Thymus (tissue), 14 donors: Measurements from ENCODE around the gene THSD1. TPM values are rescaled to one million over a fixed set of nuclear protein-coding genes. Genes with fewer than 3 reads are reported as not detected.

ENCODE experiments used
- DNase-seq, 9 donors: peaks; one replicate each; pipeline ENCODE4 v3.0.0-alpha.2; 2013; ENCODE audit warnings: low spot score in 9 of 9, low read depth in 6 of 9, missing footprints in 1 of 9
- H3K27ac ChIP-seq, 2 donors: one replicate each; pipeline ENCODE4 v1.5.1; 2013; ENCODE audit warnings: control low read depth in 1 of 2, low read depth in 1 of 2, low read length in 1 of 2, mild to moderate bottlenecking in 1 of 2, moderate library complexity in 1 of 2
- H3K27me3 ChIP-seq, 2 donors: one replicate each; pipeline ENCODE4 v1.5.1; 2013; ENCODE audit warnings: low read length in 1 of 2; ENCODE audit not compliant: control insufficient read depth in 2 of 2, insufficient read depth in 1 of 2
- H3K36me3 ChIP-seq, 2 donors: one replicate each; pipeline ENCODE4 v1.5.1; 2013; ENCODE audit warnings: low read length in 1 of 2, mild to moderate bottlenecking in 1 of 2, moderate library complexity in 1 of 2; ENCODE audit not compliant: control insufficient read depth in 2 of 2, insufficient read depth in 2 of 2
- H3K4me1 ChIP-seq, 2 donors: one replicate each; pipeline ENCODE4 v1.5.1; 2013; ENCODE audit warnings: low read length in 2 of 2; ENCODE audit not compliant: control insufficient read depth in 2 of 2, insufficient read depth in 2 of 2
- H3K4me3 ChIP-seq, 2 donors: one replicate each; pipeline ENCODE4 v1.5.1; 2013; ENCODE audit warnings: low read length in 2 of 2, control low read depth in 1 of 2, mild to moderate bottlenecking in 1 of 2
- H3K9me3 ChIP-seq, 2 donors: one replicate each; pipeline ENCODE4 v1.5.1; 2013; ENCODE audit warnings: low read length in 1 of 2, mild to moderate bottlenecking in 1 of 2; ENCODE audit not compliant: control insufficient read depth in 2 of 2, insufficient read depth in 1 of 2
- WGBS: extraction: QIAGEN DNeasy Blood & Tissue Kit; methylation state at CpG from one replicate; pipeline ENCODE4 v1.1.7; 2013; 5-methylcytosine and 5-hydroxymethylcytosine counted together
- long read RNA-seq, 10 donors: transcript quantifications; one replicate each; lab custom pipeline, GENCODE V29; 2026
- polyA plus RNA-seq: library from polyadenylated mRNA; stranded (reverse); fragments of 200-250 nt; gene quantifications from one replicate; pipeline ENCODE4 v1.2.3, GENCODE V29; 2013
- total RNA-seq: library from RNA; stranded (reverse); fragments of 120-200 nt; gene quantifications from one replicate; pipeline ENCODE4 v1.2.4, GENCODE V29; 2013
- donor health status: healthy.

THSD1 gene, protein sequence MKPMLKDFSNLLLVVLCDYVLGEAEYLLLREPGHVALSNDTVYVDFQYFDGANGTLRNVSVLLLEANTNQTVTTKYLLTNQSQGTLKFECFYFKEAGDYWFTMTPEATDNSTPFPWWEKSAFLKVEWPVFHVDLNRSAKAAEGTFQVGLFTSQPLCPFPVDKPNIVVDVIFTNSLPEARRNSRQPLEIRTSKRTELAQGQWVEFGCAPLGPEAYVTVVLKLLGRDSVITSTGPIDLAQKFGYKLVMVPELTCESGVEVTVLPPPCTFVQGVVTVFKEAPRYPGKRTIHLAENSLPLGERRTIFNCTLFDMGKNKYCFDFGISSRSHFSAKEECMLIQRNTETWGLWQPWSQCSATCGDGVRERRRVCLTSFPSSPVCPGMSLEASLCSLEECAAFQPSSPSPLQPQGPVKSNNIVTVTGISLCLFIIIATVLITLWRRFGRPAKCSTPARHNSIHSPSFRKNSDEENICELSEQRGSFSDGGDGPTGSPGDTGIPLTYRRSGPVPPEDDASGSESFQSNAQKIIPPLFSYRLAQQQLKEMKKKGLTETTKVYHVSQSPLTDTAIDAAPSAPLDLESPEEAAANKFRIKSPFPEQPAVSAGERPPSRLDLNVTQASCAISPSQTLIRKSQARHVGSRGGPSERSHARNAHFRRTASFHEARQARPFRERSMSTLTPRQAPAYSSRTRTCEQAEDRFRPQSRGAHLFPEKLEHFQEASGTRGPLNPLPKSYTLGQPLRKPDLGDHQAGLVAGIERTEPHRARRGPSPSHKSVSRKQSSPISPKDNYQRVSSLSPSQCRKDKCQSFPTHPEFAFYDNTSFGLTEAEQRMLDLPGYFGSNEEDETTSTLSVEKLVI
- total RNA-seq, result 2.9 TPM
- 3.3 TPM for polyA plus RNA-seq
- long read RNA-seq, donor 1, result 0 reads
- long read RNA-seq, donor 2, result 0 reads
- long read RNA-seq, donor 3, result 0 reads
- long read RNA-seq, donor 4, partial matches to known transcripts, result 139 of 164 reads
- long read RNA-seq, donor 4, other reads (novel, unspliced or antisense), result 24 of 164 reads
- long read RNA-seq, donor 5, partial matches to known transcripts, result 0 of 1 reads
- long read RNA-seq, donor 5, other reads (novel, unspliced or antisense), result 0 of 1 reads
- long read RNA-seq, donor 6, partial matches to known transcripts, result 0 of 1 reads
- long read RNA-seq, donor 6, other reads (novel, unspliced or antisense), result 0 of 1 reads
- long read RNA-seq, donor 7, result 0 reads
- long read RNA-seq, donor 8, partial matches to known transcripts, result 0 of 1 reads
- long read RNA-seq, donor 8, other reads (novel, unspliced or antisense), result 0 of 1 reads
- long read RNA-seq, donor 9, partial matches to known transcripts, result 0 of 1 reads
- long read RNA-seq, donor 9, other reads (novel, unspliced or antisense), result 0 of 1 reads
- long read RNA-seq, donor 10, result 0 reads

DNA sequence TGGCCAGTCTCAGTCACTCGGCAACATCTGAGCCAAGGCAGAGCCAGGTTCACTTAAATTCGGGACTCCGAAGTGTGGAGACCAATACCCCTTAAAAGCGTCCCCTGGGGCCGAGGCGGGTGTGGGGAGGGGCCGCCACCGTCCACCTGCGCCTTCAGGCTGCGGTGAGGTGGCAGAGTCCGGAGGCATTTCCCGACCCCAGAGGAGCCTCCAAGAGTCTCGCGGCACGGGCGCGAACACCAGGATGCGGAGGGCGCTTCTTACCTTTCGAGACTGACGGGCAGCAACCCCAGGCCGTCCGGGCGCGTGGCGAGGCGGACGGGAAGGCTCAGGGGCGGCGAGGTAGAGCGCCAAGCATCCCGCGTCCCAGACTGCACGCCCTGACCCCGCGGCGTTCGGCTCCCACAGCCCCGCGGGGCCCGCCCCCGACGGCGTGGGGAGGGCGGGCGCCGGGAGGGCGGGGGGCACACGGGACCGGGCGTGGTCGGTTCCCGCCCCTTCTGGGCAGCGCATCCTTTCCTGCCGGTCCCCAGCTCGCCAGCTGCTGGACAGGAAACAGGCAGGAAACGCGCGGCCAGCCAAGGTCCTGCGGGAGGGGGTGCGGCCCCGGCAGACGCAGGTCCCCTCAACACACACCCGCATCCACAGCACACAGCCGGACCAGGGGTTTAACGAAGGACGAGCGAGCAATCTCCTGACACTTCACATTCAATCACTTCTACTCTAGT is at the start of gene THSD1:
THSD1 (minus strand) TSS at position 406 of the 728 bp plus-strand sequence. CDS start 3,572 bp downstream, outside the sequence.
- no peak for DNase-seq
- peaks cover 0 to 3% of the 10 kb centered on the region in 2 donors for H3K36me3 ChIP-seq
- WGBS, result 2% methylated on average over 68 of the region's 68 CpGs
- peak within 1 kb of the TSS; percentile 30 to 39 for H3K4me3 ChIP-seq
- peaks cover 0 to 27% of the 10 kb centered on the region in 2 donors for H3K27me3 ChIP-seq
- peaks cover 7 to 12% of the 10 kb centered on the region in 2 donors for H3K4me1 ChIP-seq
- H3K27ac ChIP-seq, result no peak within 1 kb of the TSS
- no peaks in the 10 kb centered on the region for H3K9me3 ChIP-seq

DNA sequence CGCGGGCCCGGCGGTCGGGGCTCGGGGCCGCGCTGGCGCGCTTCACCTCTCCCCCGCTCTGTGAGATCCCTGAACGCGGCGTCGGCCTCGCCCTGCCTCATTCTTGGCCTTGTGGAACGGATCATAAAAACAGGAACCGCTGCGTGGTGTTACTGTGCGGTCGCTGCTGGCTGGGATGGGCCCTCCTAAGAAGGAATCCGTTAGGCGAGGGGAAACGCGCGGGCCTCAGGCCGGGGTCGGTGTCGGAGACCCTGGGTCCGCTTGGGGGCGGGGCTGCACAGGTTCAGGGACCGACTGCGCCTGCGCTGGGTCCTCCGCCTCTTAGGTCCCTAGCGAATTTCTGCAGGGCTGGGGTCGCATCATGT is 49.7 kb upstream of the THSD1 start:
- no peaks in the 10 kb centered on the region for H3K9me3 ChIP-seq
- peak; percentile 61 to 91 (median 80) for DNase-seq
- peak overlapping the region; percentile 86 to 92 for H3K4me3 ChIP-seq
- peaks cover 8 to 22% of the 10 kb centered on the region in 2 donors for H3K4me1 ChIP-seq
- no peaks in the 10 kb centered on the region for H3K27me3 ChIP-seq
- WGBS, result under 1% methylated on average over 37 of the region's 37 CpGs
- H3K36me3 ChIP-seq, result peaks cover 5 to 24% of the 10 kb centered on the region in 2 donors
- peak overlapping the region; percentile 99 to 100 for H3K27ac ChIP-seq

DNA sequence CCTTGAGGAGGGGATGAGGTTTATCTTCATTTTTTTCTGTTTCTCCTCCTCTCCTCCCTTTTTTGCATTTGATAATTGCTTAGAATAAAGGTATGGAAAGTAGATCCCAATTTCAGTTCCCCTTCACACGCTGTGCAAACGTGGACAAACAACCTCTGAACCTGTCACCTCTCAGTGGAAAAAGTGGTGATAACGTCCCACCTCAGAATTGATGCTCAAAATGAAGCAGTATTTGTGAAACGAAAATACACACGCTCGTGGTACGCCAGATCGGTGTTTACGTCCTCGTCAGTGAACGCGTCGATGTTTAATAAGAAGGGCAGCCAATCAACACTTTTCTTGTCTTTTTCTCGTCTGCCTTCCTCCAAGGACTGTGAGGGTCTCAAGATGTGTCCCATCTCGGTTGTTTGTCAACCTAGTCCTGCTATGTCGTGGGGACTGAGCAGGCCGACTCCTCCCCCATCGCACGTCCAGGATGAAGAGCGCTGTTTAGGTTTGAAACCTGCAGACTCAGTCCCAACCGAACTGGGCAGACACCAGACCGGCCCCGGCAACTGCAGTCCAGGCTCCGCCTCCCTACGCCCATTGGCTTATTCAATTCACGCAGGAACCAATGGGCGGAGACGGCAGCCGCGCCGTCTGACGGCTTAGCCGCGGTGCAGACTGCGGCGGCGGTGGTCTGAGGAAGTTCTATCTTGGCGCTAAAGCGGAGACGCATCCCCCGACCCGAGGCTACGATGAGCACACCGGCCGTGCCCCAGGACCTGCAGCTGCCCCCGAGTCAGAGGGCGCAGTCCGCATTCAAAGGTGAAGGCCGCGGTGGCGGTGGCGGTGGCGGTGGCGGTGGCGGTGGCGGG is 49.1 kb upstream of the THSD1 start, which contains the start of gene CKAP2:
CKAP2 (plus strand) TSS at position 659 of the 857 bp plus-strand sequence; CDS start at position 738, 79 bp downstream.
- peak; percentile 92 to 98 (median 95) for DNase-seq
- Histone ChIP-seq H3K4me1 (peaks cover 8 to 23% of the 10 kb centered on the region in 2 donors), H3K36me3 (peaks cover 5 to 23% of the 10 kb centered on the region in 2 donors), H3K9me3 (no peaks in the 10 kb centered on the region), H3K4me3 (peak within 1 kb of the TSS; percentile 86 to 92), H3K27me3 (no peaks in the 10 kb centered on the region), H3K27ac (peak within 1 kb of the TSS; percentile 99 to 100)
- WGBS, result under 1% methylated on average over 56 of the region's 56 CpGs

DNA sequence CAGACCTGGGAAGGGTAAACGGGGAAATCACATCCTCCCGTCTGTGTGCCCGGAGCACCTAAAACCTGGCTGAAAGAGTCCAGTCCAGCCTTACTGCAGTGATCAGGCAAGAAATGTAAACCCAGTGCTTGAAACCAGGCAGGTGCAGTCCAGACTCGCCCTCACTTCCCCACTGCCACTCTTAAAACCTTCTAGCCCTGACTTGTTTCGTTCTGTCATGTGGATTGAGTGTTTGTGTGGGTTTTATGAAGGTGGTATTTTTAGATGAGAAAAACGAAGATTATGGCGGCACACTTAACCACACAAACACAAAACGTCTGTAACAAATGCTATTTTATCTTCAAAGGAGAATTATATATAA is 48.5 kb upstream of the THSD1 start:
- Histone ChIP-seq H3K4me3 (peak overlapping the region; percentile 86 to 92), H3K9me3 (no peaks in the 10 kb centered on the region), H3K27me3 (no peaks in the 10 kb centered on the region), H3K36me3 (peaks cover 2 to 17% of the 10 kb centered on the region in 2 donors), H3K27ac (peak overlapping the region; percentile 72 to 100), H3K4me1 (peaks cover 8 to 23% of the 10 kb centered on the region in 2 donors)
- 2% methylated on average over 8 of the region's 8 CpGs for WGBS
- peak in 7 of 9 donors; percentile 14 to 78 (median 45) for DNase-seq

DNA sequence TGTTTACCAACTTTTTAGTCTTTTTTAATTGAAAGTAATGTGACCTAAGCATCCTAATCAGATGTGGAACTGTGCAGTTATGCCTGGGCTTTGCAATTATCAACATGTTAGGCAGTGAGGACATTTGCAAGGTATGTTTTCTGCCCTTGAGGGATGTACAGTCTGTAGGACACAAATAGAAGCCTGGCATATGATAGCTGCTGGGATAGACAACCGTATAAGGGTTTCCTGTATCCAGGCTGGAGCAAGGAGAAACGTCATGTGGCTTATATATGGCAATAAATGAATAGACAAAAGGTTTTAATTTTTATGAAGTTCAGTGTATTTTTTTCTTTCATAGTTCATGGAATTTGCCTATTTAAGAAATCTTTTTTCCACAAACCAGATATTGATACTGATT is 46.5 kb upstream of the THSD1 start:
- H3K27me3 ChIP-seq, result no peaks in the 10 kb centered on the region
- no peak overlapping the region for H3K27ac ChIP-seq
- DNase-seq, result no peak
- H3K4me1 ChIP-seq, result peaks cover 22 to 34% of the 10 kb centered on the region in 2 donors
- H3K36me3 ChIP-seq, result peaks cover 0 to 12% of the 10 kb centered on the region in 2 donors
- WGBS, result 71% methylated on average over 2 of the region's 2 CpGs
- no peaks in the 10 kb centered on the region for H3K9me3 ChIP-seq
- no peak overlapping the region for H3K4me3 ChIP-seq

DNA sequence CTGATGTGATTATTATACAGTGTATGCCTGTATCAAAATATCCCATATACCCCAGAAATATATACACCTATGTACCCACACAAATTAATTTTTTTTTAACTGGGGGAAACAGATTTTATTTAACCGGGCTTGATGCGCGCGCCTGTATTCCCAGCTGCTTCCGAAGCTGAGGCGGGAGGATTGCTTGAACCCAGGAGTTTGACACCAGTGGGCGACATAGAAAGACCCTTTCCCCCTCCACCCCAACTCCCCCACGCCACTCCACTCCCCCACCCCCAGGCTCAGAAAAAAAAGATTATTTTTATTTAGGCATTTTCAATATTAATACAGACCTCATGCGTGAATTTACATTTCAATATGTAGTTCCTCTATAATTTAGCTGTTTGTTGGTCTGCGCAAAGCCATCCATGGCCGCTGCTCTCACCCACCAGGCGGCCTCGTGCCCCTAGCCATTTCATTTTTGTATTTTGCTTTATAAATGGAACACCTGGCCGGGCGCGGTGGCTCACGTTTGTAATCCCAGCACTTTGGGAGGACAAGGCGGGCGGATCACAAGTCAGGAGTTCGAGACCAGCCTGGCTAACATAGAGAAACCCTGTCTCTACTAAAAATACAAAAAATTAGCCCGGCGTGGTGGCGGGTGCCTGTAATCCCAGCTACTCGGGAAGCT is 45.3 kb upstream of the THSD1 start:
- no peak overlapping the region for H3K27ac ChIP-seq
- H3K27me3 ChIP-seq, result no peaks in the 10 kb centered on the region
- H3K9me3 ChIP-seq, result no peaks in the 10 kb centered on the region
- peaks cover 0 to 5% of the 10 kb centered on the region in 2 donors for H3K36me3 ChIP-seq
- H3K4me1 ChIP-seq, result peaks cover 17 to 25% of the 10 kb centered on the region in 2 donors
- H3K4me3 ChIP-seq, result no peak overlapping the region
- WGBS, result 97% methylated on average over 24 of the region's 24 CpGs
- no peak for DNase-seq

DNA sequence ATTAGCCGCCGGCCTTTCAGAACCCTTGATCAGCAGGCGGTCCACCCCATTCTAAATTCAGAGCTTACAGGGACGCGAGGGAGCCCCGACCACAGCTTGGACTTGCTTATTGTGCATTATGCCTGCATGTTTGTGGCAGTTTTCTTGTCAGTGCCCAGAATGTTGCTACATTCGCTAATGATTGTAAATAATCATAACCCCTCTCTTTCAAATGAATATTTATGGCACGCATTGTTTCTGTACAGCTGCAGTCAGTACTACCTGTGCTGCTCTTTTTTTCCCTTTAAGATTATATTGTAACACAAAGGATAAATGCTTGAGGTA is 44.8 kb upstream of the THSD1 start:
- peaks cover 17 to 25% of the 10 kb centered on the region in 2 donors for H3K4me1 ChIP-seq
- H3K27me3 ChIP-seq, result no peaks in the 10 kb centered on the region
- 11% methylated on average over 8 of the region's 8 CpGs for WGBS
- DNase-seq, result no peak
- H3K4me3 ChIP-seq, result peak overlapping the region in 1 of 2 donors; percentile 91
- peaks cover 0 to 5% of the 10 kb centered on the region in 2 donors for H3K36me3 ChIP-seq
- no peaks in the 10 kb centered on the region for H3K9me3 ChIP-seq
- H3K27ac ChIP-seq, result no peak overlapping the region
